Keratinocyte (primary cell): ENCODE measurements around the gene ERICH4. TPM values are rescaled to one million over a fixed set of nuclear protein-coding genes. Genes with fewer than 3 reads are reported as not detected.

Experiments used
- DNase-seq: peaks from one replicate; pipeline ENCODE4 v3.0.0-alpha.2; 2011; ENCODE audit warnings: low read depth, missing footprints, low spot score
- FAIRE-seq: peaks from 2 replicates; lab custom pipeline; 2011; peaks lifted over from hg19 to GRCh38; lab: Jason Lieb, UNC
- H2AFZ ChIP-seq: 2 replicates; pipeline ENCODE4 v1.6.0; 2012; ENCODE audit warnings: low read length, control low read depth, inconsistent platforms; ENCODE audit not compliant: control insufficient read depth
- H3K27ac ChIP-seq: 2 replicates; pipeline ENCODE4 v1.5.1; 2011; ENCODE audit warnings: low read length; ENCODE audit not compliant: control insufficient read depth, insufficient read depth
- H3K27me3 ChIP-seq: 3 replicates; pipeline ENCODE4 v1.6.0; 2011; ENCODE audit warnings: low read length; ENCODE audit not compliant: control insufficient read depth, insufficient read depth; ENCODE audit errors: extremely low read depth
- H3K36me3 ChIP-seq, 2 experiments: 2 replicates in 1 of 2; 3 replicates in 1 of 2; pipeline ENCODE4 v1.5.1; 2011; ENCODE audit warnings: low read length in 2 of 2, mild to moderate bottlenecking in 1 of 2; ENCODE audit not compliant: control insufficient read depth in 2 of 2, insufficient read depth in 2 of 2; ENCODE audit errors: extremely low read depth in 1 of 2
- H3K4me1 ChIP-seq: 3 replicates; pipeline ENCODE4 v1.5.1; 2011; ENCODE audit warnings: low read length; ENCODE audit not compliant: control insufficient read depth, insufficient read depth; ENCODE audit errors: extremely low read depth
- H3K4me2 ChIP-seq: 3 replicates; pipeline ENCODE4 v1.6.0; 2011; ENCODE audit warnings: low read depth, low read length; ENCODE audit not compliant: control insufficient read depth, insufficient read depth; ENCODE audit errors: extremely low read depth
- H3K4me3 ChIP-seq, 3 experiments: fragments of 200-600 bp in 1 of 3; sonication (generic) in 1 of 3; 2 replicates in 2 of 3; 3 replicates in 1 of 3; pipeline ENCODE4 v1.5.1; 2011 to 2016; ENCODE audit warnings: low read length in 3 of 3, mild to moderate bottlenecking in 3 of 3, control low read depth in 2 of 3, inconsistent platforms in 1 of 3, low read depth in 1 of 3, mixed read lengths in 1 of 3, mixed run types in 1 of 3, moderate library complexity in 1 of 3; ENCODE audit not compliant: control insufficient read depth in 2 of 3, insufficient read depth in 2 of 3; ENCODE audit errors: extremely low read depth in 1 of 3
- H3K79me2 ChIP-seq: 2 replicates; pipeline ENCODE4 v1.6.0; 2012; ENCODE audit warnings: low read length; ENCODE audit not compliant: control insufficient read depth, insufficient read depth
- H3K9ac ChIP-seq: 3 replicates; pipeline ENCODE4 v1.6.0; 2011; ENCODE audit warnings: low read length; ENCODE audit not compliant: control insufficient read depth, insufficient read depth; ENCODE audit errors: extremely low read depth
- H3K9me1 ChIP-seq: 3 replicates; pipeline ENCODE4 v1.6.0; 2011; ENCODE audit warnings: low read length; ENCODE audit not compliant: control insufficient read depth, insufficient read depth; ENCODE audit errors: extremely low read depth
- H3K9me3 ChIP-seq: 2 replicates; pipeline ENCODE4 v1.5.1; 2012; ENCODE audit warnings: low read depth, low read length; ENCODE audit not compliant: control insufficient read depth
- H4K20me1 ChIP-seq: 3 replicates; pipeline ENCODE4 v1.6.0; 2011; ENCODE audit warnings: low read length; ENCODE audit not compliant: control insufficient read depth, insufficient read depth; ENCODE audit errors: extremely low read depth
- EZH2 ChIP-seq: IDR thresholded peaks from one replicate; pipeline ENCODE4 v1.6.1; 2012; ENCODE audit warnings: inconsistent platforms, mild to moderate bottlenecking, low read length, moderate library complexity
- dilution Hi-C: fragments of 300-500 bp; cut with MboI; formaldehyde crosslinking; loops from one replicate; pipeline ENCODE4 v1.7.0; 2020; ENCODE audit warnings: low sequenced_read_pairs; ENCODE audit not compliant: extremely low pct_ligation_motif_present
- polyA plus RNA-seq, 5 experiments: library from polyadenylated mRNA; depleted of rRNA in 3 of 5; stranded (reverse) in 3 of 5; stranded (forward) in 1 of 5; unstranded in 1 of 5; fragments of >200 nt; gene quantifications; 1 replicate in 1 of 5; 2 replicates in 3 of 5; 3 replicates in 1 of 5; pipeline versions ENCODE4 v1.2.1 to v1.2.3, GENCODE V29; 2011 to 2012; ENCODE audit warnings: missing spikeins in 2 of 5, low read depth in 1 of 5, low replicate concordance in 1 of 5
- TF ChIP-seq, protein P1 (sequence below), 3 experiments: IDR thresholded peaks in 1 of 3; conservative IDR thresholded peaks in 1 of 3; optimal IDR thresholded peaks in 1 of 3; 2 replicates in 2 of 3; 3 replicates in 1 of 3; pipeline versions ENCODE3 to v1.5.1; 2011; ENCODE audit warnings: low read length in 3 of 3, mild to moderate bottlenecking in 3 of 3, moderate library complexity in 2 of 3, control low read depth in 1 of 3, inconsistent platforms in 1 of 3; ENCODE audit not compliant: insufficient read depth in 2 of 3; ENCODE audit errors: extremely low read depth in 1 of 3

Gene ERICH4
- polyA plus RNA-seq, 1 donor (not counting 4 experiments of a cell fraction or from before 2014, with no cell fraction given) = not detected

DNA sequence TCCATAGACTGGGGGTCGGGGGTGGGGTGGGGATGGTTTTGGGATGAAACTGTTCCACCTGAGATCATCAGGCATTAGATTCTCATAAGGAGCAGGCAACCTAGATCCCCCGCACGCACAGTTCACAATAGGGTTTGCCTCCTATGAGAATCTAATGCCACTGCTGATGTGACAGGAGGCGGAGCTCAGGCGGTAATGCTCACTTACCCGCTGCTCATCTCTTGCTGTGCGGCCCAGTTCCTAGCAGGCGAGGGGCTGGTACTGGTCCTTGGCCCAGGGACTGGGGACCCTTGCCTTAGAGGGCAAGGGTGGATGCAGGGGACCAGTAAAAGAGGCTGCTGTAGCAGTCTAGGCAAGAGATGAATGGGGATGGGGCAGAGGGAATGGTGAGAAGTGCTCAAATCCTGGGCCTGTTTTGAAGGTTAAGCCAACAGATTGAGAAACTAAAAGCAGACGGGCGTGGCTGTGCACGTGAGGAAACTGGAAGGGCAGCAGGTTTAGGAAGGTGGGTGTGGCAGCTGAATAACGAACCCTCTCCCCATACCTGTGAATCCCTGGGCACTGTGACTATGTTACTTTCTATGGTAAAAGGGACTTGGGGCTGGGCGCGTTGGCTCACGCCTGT, 1.5 kb upstream of the ERICH4 start:
- Histone ChIP-seq H3K4me2 (no peak overlapping the region), H3K4me3 (no peak overlapping the region), H2AFZ (no peak overlapping the region), H3K9me3 (no peaks in the 10 kb centered on the region), H4K20me1 (no peaks in the 10 kb centered on the region), H3K27me3 (no peaks in the 10 kb centered on the region), H3K36me3 (peaks cover 6 to 8% of the 10 kb centered on the region in 2 experiments), H3K9me1 (no peaks in the 10 kb centered on the region), H3K27ac (no peak overlapping the region), H3K79me2 (peaks cover 13% of the 10 kb centered on the region), H3K4me1 (peaks cover 12% of the 10 kb centered on the region), H3K9ac (no peak overlapping the region)
- DNase-seq (no peak), FAIRE-seq (no peak)
- dilution Hi-C loops = no loop called here
- TF ChIP-seq EZH2 = no peak
- TF ChIP-seq, protein P1, sequence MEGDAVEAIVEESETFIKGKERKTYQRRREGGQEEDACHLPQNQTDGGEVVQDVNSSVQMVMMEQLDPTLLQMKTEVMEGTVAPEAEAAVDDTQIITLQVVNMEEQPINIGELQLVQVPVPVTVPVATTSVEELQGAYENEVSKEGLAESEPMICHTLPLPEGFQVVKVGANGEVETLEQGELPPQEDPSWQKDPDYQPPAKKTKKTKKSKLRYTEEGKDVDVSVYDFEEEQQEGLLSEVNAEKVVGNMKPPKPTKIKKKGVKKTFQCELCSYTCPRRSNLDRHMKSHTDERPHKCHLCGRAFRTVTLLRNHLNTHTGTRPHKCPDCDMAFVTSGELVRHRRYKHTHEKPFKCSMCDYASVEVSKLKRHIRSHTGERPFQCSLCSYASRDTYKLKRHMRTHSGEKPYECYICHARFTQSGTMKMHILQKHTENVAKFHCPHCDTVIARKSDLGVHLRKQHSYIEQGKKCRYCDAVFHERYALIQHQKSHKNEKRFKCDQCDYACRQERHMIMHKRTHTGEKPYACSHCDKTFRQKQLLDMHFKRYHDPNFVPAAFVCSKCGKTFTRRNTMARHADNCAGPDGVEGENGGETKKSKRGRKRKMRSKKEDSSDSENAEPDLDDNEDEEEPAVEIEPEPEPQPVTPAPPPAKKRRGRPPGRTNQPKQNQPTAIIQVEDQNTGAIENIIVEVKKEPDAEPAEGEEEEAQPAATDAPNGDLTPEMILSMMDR (optimal IDR thresholded peaks at IDR 0.05 in 1 of 3, IDR thresholded peaks at IDR 0.05 in 1 of 3, conservative IDR thresholded peaks at IDR 0.05 in 1 of 3; ENCODE audit: extremely low read depth in 1 of 3, insufficient read depth in 2 of 3, low read length in 3 of 3) = no peak

DNA sequence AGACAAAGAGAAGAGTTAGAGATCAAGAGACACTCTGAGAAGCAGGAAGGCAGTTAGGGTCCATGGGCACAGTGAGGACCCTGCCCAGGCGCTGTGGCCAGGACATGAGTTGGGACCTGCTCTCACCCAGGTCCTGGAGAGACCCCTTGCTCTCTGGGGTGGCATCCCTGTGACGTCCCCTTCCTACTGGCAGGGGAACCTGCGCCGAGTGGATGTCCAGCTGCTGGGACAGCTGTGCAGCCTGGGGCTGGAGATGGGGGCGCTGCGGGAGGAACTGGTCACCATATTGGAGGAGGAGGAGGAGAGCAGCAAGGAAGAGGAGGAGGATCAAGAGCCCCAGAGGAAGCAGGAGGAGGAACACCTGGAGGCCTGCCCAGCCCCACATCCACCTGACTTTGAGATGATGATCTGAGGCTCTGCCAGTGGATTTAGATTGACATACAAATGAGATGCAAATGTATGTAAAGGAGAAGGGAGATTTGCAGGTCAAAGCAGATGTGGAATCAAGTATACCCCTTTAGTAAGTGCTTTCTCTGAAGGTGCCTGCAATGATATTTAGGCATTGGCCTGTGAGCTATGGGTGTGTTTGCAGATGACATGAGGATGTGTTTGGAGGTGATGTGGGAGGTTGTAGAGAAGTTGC, 978 bp downstream of the ERICH4 start:
- H2AFZ ChIP-seq = no peak overlapping the region
- no peaks in the 10 kb centered on the region for H3K27me3 ChIP-seq
- no peak overlapping the region for H3K9ac ChIP-seq
- no peak overlapping the region for H3K27ac ChIP-seq
- no peaks in the 10 kb centered on the region for H3K9me3 ChIP-seq
- no peak for DNase-seq
- H4K20me1 ChIP-seq = no peaks in the 10 kb centered on the region
- H3K79me2 ChIP-seq = no peaks in the 10 kb centered on the region
- no peak overlapping the region for H3K4me3 ChIP-seq
- TF ChIP-seq EZH2 = no peak
- TF ChIP-seq, protein P1 (optimal IDR thresholded peaks at IDR 0.05 in 1 of 3, IDR thresholded peaks at IDR 0.05 in 1 of 3, conservative IDR thresholded peaks at IDR 0.05 in 1 of 3; ENCODE audit: extremely low read depth in 1 of 3, insufficient read depth in 2 of 3, low read length in 3 of 3) = no peak
- dilution Hi-C loops = no loop called here
- no peak overlapping the region for H3K4me2 ChIP-seq
- FAIRE-seq = no peak
- H3K9me1 ChIP-seq = no peaks in the 10 kb centered on the region
- no peaks in the 10 kb centered on the region for H3K36me3 ChIP-seq
- peaks cover 8% of the 10 kb centered on the region for H3K4me1 ChIP-seq
